HEK293 (cell line): ENCODE results near the gene CSTPP1.

Experiments used
- CTCF ChIA-PET: fragments of 350-600 bp; formaldehyde crosslinking; extraction: SDS; loops from one replicate; lab custom pipeline; 2021; ENCODE audit warnings: antibody characterized with exemption; lab: Yijun Ruan, JAX
- POLR2A ChIA-PET: fragments of 300-600 bp; formaldehyde crosslinking; extraction: SDS; loops from one replicate; lab custom pipeline; 2020; ENCODE audit warnings: antibody characterized with exemption, inconsistent platforms; lab: Yijun Ruan, JAX
- H3K27ac ChIP-seq: fragments of 200-500 bp; sonication (Bioruptor generic); 2 replicates; pipeline ENCODE4 v1.5.1; 2014; ENCODE audit warnings: low read depth, low read length, control low read depth, inconsistent platforms; ENCODE audit errors: extremely low read depth
- H3K36me3 ChIP-seq, 2 experiments: fragments of 200-500 bp in 1 of 2; sonication (Bioruptor generic) in 1 of 2; 1 replicate in 1 of 2; 2 replicates in 1 of 2; pipeline ENCODE4 v1.5.1; 2014 to 2017; ENCODE audit warnings: inconsistent platforms in 2 of 2, low read length in 2 of 2; ENCODE audit not compliant: control insufficient read depth in 2 of 2, insufficient read depth in 1 of 2
- H3K4me1 ChIP-seq: fragments of 200-500 bp; sonication (Bioruptor generic); 2 replicates; pipeline ENCODE4 v1.5.1; 2014; ENCODE audit warnings: mild to moderate bottlenecking, low read length, inconsistent platforms; ENCODE audit not compliant: control insufficient read depth, insufficient read depth
- H3K4me3 ChIP-seq: 2 replicates; pipeline ENCODE4 v1.5.1; 2011; ENCODE audit warnings: low read depth, mild to moderate bottlenecking, control low read depth, low read length, moderate library complexity
- H3K9me3 ChIP-seq: fragments of 200-500 bp; sonication (Bioruptor generic); 2 replicates; pipeline ENCODE4 v1.5.1; 2014; ENCODE audit warnings: low read depth, low read length, inconsistent platforms; ENCODE audit not compliant: control insufficient read depth, insufficient read depth
- EGR2 ChIP-seq: fragments of 450-650 bp; formaldehyde crosslinking; IDR thresholded peaks from 2 replicates; pipeline ENCODE4 v1.5.1; 2016; ENCODE audit warnings: low read depth, missing biosample characterization, missing genetic modification characterization
- GFI1B ChIP-seq: fragments of 450-650 bp; formaldehyde crosslinking; IDR thresholded peaks from 2 replicates; pipeline ENCODE4 v1.5.1; 2016; ENCODE audit warnings: missing biosample characterization, missing genetic modification characterization
- HOXC10 ChIP-seq: sonication (generic); formaldehyde crosslinking; IDR thresholded peaks from 2 replicates; pipeline ENCODE4 v1.8.1; 2023; ENCODE audit warnings: mild to moderate bottlenecking, missing genetic modification reagents
- KLF1 ChIP-seq: fragments of 450-650 bp; formaldehyde crosslinking; IDR thresholded peaks from 2 replicates; pipeline ENCODE4 v1.5.1; 2016; ENCODE audit warnings: missing biosample characterization, missing genetic modification characterization
- MZF1 ChIP-seq: fragments of 450-650 bp; formaldehyde crosslinking; IDR thresholded peaks from 2 replicates; pipeline ENCODE4 v1.5.1; 2017; ENCODE audit warnings: missing biosample characterization, missing genetic modification characterization, borderline replicate concordance
- OSR2 ChIP-seq: fragments of 450-650 bp; formaldehyde crosslinking; IDR thresholded peaks from 2 replicates; pipeline ENCODE4 v1.5.1; 2016; ENCODE audit warnings: missing biosample characterization, missing genetic modification characterization
- RBAK ChIP-seq: fragments of 450-650 bp; formaldehyde crosslinking; IDR thresholded peaks from 2 replicates; pipeline ENCODE4 v1.5.1; 2016; ENCODE audit warnings: missing biosample characterization, missing genetic modification characterization
- WT1 ChIP-seq: fragments of 450-650 bp; formaldehyde crosslinking; IDR thresholded peaks from 2 replicates; pipeline ENCODE4 v1.5.1; 2016; ENCODE audit warnings: missing biosample characterization, missing genetic modification characterization
- ZNF10 ChIP-seq: fragments of 450-650 bp; formaldehyde crosslinking; IDR thresholded peaks from 2 replicates; pipeline ENCODE4 v1.5.1; 2017; ENCODE audit warnings: missing biosample characterization, missing genetic modification characterization
- ZNF175 ChIP-seq: fragments of 450-650 bp; formaldehyde crosslinking; IDR thresholded peaks from 2 replicates; pipeline ENCODE4 v1.5.1; 2016; ENCODE audit warnings: missing biosample characterization, missing genetic modification characterization
- ZNF24 ChIP-seq: fragments of 450-650 bp; formaldehyde crosslinking; IDR thresholded peaks from 2 replicates; pipeline ENCODE4 v1.5.1; 2016; ENCODE audit warnings: missing biosample characterization, missing genetic modification characterization
- ZNF274 ChIP-seq, 2 experiments: fragments of 200-500 bp in 1 of 2; fragments of 450-650 bp in 1 of 2; sonication (Bioruptor generic) in 1 of 2; formaldehyde crosslinking in 1 of 2; IDR thresholded peaks; 2 replicates each; pipeline versions ENCODE4 v1.5.1 to v1.6.1; 2014 to 2016; ENCODE audit warnings: borderline replicate concordance in 1 of 2, inconsistent platforms in 1 of 2, low read length in 1 of 2, missing biosample characterization in 1 of 2, missing genetic modification characterization in 1 of 2
- ZNF341 ChIP-seq: fragments of 450-650 bp; formaldehyde crosslinking; IDR thresholded peaks from 2 replicates; pipeline ENCODE4; 2016; ENCODE audit warnings: low read depth, missing biosample characterization, missing genetic modification characterization
- ZNF416 ChIP-seq: fragments of 450-650 bp; formaldehyde crosslinking; IDR thresholded peaks from 2 replicates; pipeline ENCODE4 v1.5.1; 2016; ENCODE audit warnings: missing biosample characterization, missing genetic modification characterization
- ZNF530 ChIP-seq: fragments of 450-650 bp; formaldehyde crosslinking; IDR thresholded peaks from 2 replicates; pipeline ENCODE4 v1.5.1; 2016; ENCODE audit warnings: low read depth, missing biosample characterization, missing genetic modification characterization
- ZNF560 ChIP-seq: fragments of 450-650 bp; formaldehyde crosslinking; IDR thresholded peaks from 2 replicates; pipeline ENCODE4 v1.5.1; 2017; ENCODE audit warnings: missing biosample characterization, missing genetic modification characterization, borderline replicate concordance
- ZNF561 ChIP-seq: fragments of 450-650 bp; IDR thresholded peaks from 2 replicates; pipeline ENCODE4 v1.5.1; 2018; ENCODE audit warnings: missing biosample characterization, missing genetic modification characterization, borderline replicate concordance
- ZNF624 ChIP-seq: fragments of 450-650 bp; formaldehyde crosslinking; IDR thresholded peaks from 2 replicates; pipeline ENCODE4 v1.5.1; 2017; ENCODE audit warnings: missing biosample characterization, missing genetic modification characterization
- ZNF768 ChIP-seq: fragments of 450-650 bp; formaldehyde crosslinking; IDR thresholded peaks from 2 replicates; pipeline ENCODE4 v1.5.1; 2018; ENCODE audit warnings: missing biosample characterization, mild to moderate bottlenecking, missing genetic modification characterization
- ZNF777 ChIP-seq: fragments of 450-650 bp; formaldehyde crosslinking; IDR thresholded peaks from 2 replicates; pipeline ENCODE4 v1.5.1; 2017; ENCODE audit warnings: missing biosample characterization, missing genetic modification characterization, borderline replicate concordance
- TF ChIP-seq, protein P1 (sequence below): fragments of 450-650 bp; formaldehyde crosslinking; IDR thresholded peaks from 2 replicates; pipeline ENCODE4 v1.5.1; 2016; ENCODE audit warnings: missing biosample characterization, missing genetic modification characterization
- TF ChIP-seq, protein P2 (sequence below): fragments of 450-650 bp; formaldehyde crosslinking; IDR thresholded peaks from 2 replicates; pipeline ENCODE4 v1.5.1; 2016; ENCODE audit warnings: missing biosample characterization, missing genetic modification characterization
- TF ChIP-seq, protein P3 (sequence below): fragments of 450-650 bp; formaldehyde crosslinking; optimal IDR thresholded peaks from 2 replicates; pipeline ENCODE3; 2016; ENCODE audit warnings: missing biosample characterization, mild to moderate bottlenecking, missing genetic modification characterization
- TF ChIP-seq, protein P4 (sequence below): IDR thresholded peaks from 2 replicates; pipeline ENCODE4 v1.6.1; 2011; ENCODE audit warnings: mild to moderate bottlenecking, low read depth, low read length, borderline replicate concordance
- TF ChIP-seq, protein P5 (sequence below): fragments of 450-650 bp; formaldehyde crosslinking; IDR thresholded peaks from 2 replicates; pipeline ENCODE4 v1.5.1; 2017; ENCODE audit warnings: missing biosample characterization, missing genetic modification characterization

CSTPP1 gene

DNA sequence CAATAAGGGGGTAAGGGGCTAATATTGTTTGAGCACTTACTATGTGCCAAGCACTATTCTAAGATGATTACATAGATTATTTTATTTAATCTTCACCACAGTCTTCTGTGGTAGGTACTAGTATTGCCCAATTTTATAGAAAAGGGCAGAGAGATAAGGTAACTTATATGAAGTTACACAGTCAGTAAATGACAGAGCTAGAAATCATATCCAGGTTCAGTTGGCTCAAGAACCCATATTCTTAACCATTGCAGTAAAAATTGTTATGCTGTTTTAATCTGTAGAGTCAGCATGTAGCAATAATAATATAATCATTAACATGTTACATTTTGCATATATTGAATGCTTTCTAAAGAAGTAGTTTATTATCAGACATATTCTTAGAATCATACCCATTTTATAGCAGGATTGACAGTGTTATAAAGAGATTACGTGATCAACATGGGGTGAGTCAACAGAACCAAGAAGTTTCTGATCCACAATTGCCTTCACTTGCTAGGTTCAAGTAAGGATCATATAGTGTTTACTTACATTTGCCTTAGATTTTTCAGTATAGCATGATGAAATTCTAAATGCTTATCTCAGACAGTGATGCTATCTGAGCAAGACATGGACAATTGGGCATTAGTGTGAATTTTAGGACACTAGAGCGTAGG is 46.4 kb downstream of the CSTPP1 start:
- peaks cover 10% of the 10 kb centered on the region; the same call in 1 of the 2 replicates for H3K4me1 ChIP-seq
- H3K9me3 ChIP-seq, result no peaks in the 10 kb centered on the region
- ChIA-PET CTCF (interaction anchor here (0.8 kb wide), 1 partner anchor 20 kb away, joined by 3 read pairs; no protein-coding TSS in a partner anchor), POLR2A (no interaction called here)
- H3K4me3 ChIP-seq, result no peak overlapping the region
- H3K36me3 ChIP-seq, result peaks cover 0 to 7% of the 10 kb centered on the region in 2 experiments; a peak in 1 of 3 replicates
- no peak overlapping the region for H3K27ac ChIP-seq
- TF ChIP-seq ZNF768 (tag by site-specific recombination), result no peak

DNA sequence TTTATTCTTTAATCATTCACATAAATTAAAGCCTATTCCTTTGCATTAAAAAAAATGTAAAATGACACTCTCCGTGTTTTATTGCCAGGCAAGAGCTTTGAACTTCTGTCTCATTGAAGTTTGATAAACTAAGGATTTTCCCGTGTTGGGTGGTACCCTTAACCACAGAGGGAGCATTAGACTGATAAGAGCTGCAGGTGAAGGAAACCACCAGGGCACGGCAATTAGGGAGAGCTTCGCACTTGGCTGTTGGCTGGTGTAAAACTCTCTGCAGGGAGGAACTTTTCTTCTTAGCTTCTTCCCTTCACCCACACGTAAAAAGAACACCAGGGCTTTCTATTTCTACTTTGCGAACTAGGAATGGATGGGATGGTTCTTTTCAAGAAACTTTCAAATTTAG is 47.0 kb downstream of the CSTPP1 start:
- H3K4me3 ChIP-seq, result no peak overlapping the region
- H3K9me3 ChIP-seq, result no peaks in the 10 kb centered on the region
- H3K36me3 ChIP-seq, result peaks cover 0 to 10% of the 10 kb centered on the region in 2 experiments; a peak in 1 of 3 replicates
- CTCF ChIA-PET, result interaction anchor here (0.8 kb wide), 1 partner anchor 19 kb away, joined by 3 read pairs; no protein-coding TSS in a partner anchor
- H3K4me1 ChIP-seq, result peaks cover 7% of the 10 kb centered on the region; the same call in 1 of the 2 replicates
- no peak overlapping the region for H3K27ac ChIP-seq
- POLR2A ChIA-PET, result no interaction called here
- TF ChIP-seq ZNF341 (tag by site-specific recombination), result peak; percentile 37; the same call in 1 of the 2 replicates
- no peak for TF ChIP-seq MZF1 (tag by site-specific recombination)
- no peak for TF ChIP-seq OSR2 (tag by site-specific recombination)
- TF ChIP-seq, protein P1, sequence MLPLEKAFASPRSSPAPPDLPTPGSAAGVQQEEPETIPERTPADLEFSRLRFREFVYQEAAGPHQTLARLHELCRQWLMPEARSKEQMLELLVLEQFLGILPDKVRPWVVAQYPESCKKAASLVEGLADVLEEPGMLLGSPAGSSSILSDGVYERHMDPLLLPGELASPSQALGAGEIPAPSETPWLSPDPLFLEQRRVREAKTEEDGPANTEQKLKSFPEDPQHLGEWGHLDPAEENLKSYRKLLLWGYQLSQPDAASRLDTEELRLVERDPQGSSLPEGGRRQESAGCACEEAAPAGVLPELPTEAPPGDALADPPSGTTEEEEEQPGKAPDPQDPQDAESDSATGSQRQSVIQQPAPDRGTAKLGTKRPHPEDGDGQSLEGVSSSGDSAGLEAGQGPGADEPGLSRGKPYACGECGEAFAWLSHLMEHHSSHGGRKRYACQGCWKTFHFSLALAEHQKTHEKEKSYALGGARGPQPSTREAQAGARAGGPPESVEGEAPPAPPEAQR (tag by site-specific recombination), result no peak
- TF ChIP-seq, protein P2, sequence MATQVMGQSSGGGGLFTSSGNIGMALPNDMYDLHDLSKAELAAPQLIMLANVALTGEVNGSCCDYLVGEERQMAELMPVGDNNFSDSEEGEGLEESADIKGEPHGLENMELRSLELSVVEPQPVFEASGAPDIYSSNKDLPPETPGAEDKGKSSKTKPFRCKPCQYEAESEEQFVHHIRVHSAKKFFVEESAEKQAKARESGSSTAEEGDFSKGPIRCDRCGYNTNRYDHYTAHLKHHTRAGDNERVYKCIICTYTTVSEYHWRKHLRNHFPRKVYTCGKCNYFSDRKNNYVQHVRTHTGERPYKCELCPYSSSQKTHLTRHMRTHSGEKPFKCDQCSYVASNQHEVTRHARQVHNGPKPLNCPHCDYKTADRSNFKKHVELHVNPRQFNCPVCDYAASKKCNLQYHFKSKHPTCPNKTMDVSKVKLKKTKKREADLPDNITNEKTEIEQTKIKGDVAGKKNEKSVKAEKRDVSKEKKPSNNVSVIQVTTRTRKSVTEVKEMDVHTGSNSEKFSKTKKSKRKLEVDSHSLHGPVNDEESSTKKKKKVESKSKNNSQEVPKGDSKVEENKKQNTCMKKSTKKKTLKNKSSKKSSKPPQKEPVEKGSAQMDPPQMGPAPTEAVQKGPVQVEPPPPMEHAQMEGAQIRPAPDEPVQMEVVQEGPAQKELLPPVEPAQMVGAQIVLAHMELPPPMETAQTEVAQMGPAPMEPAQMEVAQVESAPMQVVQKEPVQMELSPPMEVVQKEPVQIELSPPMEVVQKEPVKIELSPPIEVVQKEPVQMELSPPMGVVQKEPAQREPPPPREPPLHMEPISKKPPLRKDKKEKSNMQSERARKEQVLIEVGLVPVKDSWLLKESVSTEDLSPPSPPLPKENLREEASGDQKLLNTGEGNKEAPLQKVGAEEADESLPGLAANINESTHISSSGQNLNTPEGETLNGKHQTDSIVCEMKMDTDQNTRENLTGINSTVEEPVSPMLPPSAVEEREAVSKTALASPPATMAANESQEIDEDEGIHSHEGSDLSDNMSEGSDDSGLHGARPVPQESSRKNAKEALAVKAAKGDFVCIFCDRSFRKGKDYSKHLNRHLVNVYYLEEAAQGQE (tag by site-specific recombination), result no peak
- TF ChIP-seq, protein P3, sequence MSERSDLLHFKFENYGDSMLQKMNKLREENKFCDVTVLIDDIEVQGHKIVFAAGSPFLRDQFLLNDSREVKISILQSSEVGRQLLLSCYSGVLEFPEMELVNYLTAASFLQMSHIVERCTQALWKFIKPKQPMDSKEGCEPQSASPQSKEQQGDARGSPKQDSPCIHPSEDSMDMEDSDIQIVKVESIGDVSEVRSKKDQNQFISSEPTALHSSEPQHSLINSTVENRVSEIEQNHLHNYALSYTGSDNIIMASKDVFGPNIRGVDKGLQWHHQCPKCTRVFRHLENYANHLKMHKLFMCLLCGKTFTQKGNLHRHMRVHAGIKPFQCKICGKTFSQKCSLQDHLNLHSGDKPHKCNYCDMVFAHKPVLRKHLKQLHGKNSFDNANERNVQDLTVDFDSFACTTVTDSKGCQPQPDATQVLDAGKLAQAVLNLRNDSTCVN (tag by site-specific recombination), result no peak
- 0 out of 2 replicates have a peak, but pooled peaks have one; percentile 18 for TF ChIP-seq KLF1
- TF ChIP-seq ZNF560 (tag by site-specific recombination), result no peak
- no peak for TF ChIP-seq GFI1B (tag by site-specific recombination)
- no peak for TF ChIP-seq RBAK (tag by site-specific recombination)
- TF ChIP-seq ZNF274 (IDR thresholded peaks at IDR 0.05; ENCODE audit: low read length), result no peak
- no peak for TF ChIP-seq ZNF274 (tag by site-specific recombination; IDR thresholded peaks at IDR 0.05; ENCODE audit: borderline replicate concordance)
- TF ChIP-seq ZNF530, result no peak
- no peak for TF ChIP-seq ZNF175
- TF ChIP-seq ZNF561, result no peak
- TF ChIP-seq, protein P4, sequence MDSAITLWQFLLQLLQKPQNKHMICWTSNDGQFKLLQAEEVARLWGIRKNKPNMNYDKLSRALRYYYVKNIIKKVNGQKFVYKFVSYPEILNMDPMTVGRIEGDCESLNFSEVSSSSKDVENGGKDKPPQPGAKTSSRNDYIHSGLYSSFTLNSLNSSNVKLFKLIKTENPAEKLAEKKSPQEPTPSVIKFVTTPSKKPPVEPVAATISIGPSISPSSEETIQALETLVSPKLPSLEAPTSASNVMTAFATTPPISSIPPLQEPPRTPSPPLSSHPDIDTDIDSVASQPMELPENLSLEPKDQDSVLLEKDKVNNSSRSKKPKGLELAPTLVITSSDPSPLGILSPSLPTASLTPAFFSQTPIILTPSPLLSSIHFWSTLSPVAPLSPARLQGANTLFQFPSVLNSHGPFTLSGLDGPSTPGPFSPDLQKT, result no peak
- no peak for TF ChIP-seq EGR2
- TF ChIP-seq WT1 (tag by site-specific recombination), result no peak
- TF ChIP-seq ZNF416 (tag by site-specific recombination), result no peak
- TF ChIP-seq ZNF777 (tag by site-specific recombination), result no peak
- TF ChIP-seq ZNF24 (tag by site-specific recombination), result no peak
- TF ChIP-seq ZNF624 (tag by site-specific recombination), result no peak
- peak; percentile 56; the same call in 1 of the 2 replicates for TF ChIP-seq ZNF10 (tag by site-specific recombination)
- TF ChIP-seq, protein P5, sequence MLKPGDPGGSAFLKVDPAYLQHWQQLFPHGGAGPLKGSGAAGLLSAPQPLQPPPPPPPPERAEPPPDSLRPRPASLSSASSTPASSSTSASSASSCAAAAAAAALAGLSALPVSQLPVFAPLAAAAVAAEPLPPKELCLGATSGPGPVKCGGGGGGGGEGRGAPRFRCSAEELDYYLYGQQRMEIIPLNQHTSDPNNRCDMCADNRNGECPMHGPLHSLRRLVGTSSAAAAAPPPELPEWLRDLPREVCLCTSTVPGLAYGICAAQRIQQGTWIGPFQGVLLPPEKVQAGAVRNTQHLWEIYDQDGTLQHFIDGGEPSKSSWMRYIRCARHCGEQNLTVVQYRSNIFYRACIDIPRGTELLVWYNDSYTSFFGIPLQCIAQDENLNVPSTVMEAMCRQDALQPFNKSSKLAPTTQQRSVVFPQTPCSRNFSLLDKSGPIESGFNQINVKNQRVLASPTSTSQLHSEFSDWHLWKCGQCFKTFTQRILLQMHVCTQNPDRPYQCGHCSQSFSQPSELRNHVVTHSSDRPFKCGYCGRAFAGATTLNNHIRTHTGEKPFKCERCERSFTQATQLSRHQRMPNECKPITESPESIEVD (tag by site-specific recombination), result peak; percentile 20; the same call in 1 of the 2 replicates
- no peak for TF ChIP-seq HOXC10 (CRISPR knock-in tag)
